Lung (tissue), 12 donors: ENCODE measurements around the gene SPATS2L. TPM values are rescaled to one million over a fixed set of nuclear protein-coding genes. Genes with fewer than 3 reads are reported as not detected.

ENCODE experiments used
- ATAC-seq: fragments of 200-7000 bp; cut with Tn5 transposase; one replicate; pipeline ENCODE4 v1.9.1; 2020; ENCODE audit warnings: moderate number of reproducible peaks; ENCODE audit not compliant: insufficient read depth, low FRiP score
- DNase-seq, 3 donors: peaks; one replicate each; pipeline ENCODE4 v3.0.0-alpha.2; 2013 to 2017
- H3K27ac ChIP-seq, 2 donors: one replicate each; pipeline ENCODE4 v1.5.1; 2013; ENCODE audit warnings: mild to moderate bottlenecking in 2 of 2, moderate library complexity in 2 of 2, control low read depth in 1 of 2, inconsistent platforms in 1 of 2, low read depth in 1 of 2, low read length in 1 of 2
- H3K27me3 ChIP-seq, 3 donors: one replicate each; pipeline ENCODE4 v1.5.1; 2013; ENCODE audit warnings: low read length in 2 of 3; ENCODE audit not compliant: control insufficient read depth in 3 of 3, insufficient read depth in 3 of 3
- H3K36me3 ChIP-seq, 4 donors: one replicate each; pipeline ENCODE4 v1.5.1; 2013; ENCODE audit warnings: low read length in 4 of 4, mild to moderate bottlenecking in 1 of 4, moderate library complexity in 1 of 4; ENCODE audit not compliant: control insufficient read depth in 4 of 4, insufficient read depth in 4 of 4
- H3K4me1 ChIP-seq, 5 donors: one replicate each; pipeline ENCODE4 v1.5.1; 2013; ENCODE audit warnings: low read length in 5 of 5, mild to moderate bottlenecking in 2 of 5, moderate library complexity in 1 of 5; ENCODE audit not compliant: control insufficient read depth in 5 of 5, insufficient read depth in 5 of 5
- H3K4me3 ChIP-seq: one replicate; pipeline ENCODE4 v1.5.1; 2013; ENCODE audit warnings: mild to moderate bottlenecking, control low read depth, moderate library complexity
- H3K9ac ChIP-seq, 2 donors: one replicate each; pipeline ENCODE4 v1.5.1; 2013; ENCODE audit warnings: low read length in 2 of 2, control low read depth in 1 of 2; ENCODE audit not compliant: insufficient read depth in 1 of 2
- H3K9me3 ChIP-seq, 4 donors: one replicate each; pipeline ENCODE4 v1.5.1; 2013; ENCODE audit warnings: low read length in 3 of 4, mild to moderate bottlenecking in 1 of 4, moderate library complexity in 1 of 4; ENCODE audit not compliant: control insufficient read depth in 4 of 4, insufficient read depth in 3 of 4
- CTCF ChIP-seq: IDR thresholded peaks from 2 replicates; pipeline ENCODE4 v1.5.1; 2012; ENCODE audit warnings: mild to moderate bottlenecking; ENCODE audit errors: control extremely low read depth, extremely low read depth
- WGBS, 2 donors: extraction: QIAGEN DNeasy Blood & Tissue Kit; methylation state at CpG; one replicate each; pipeline ENCODE4 v1.1.7; 2013; 5-methylcytosine and 5-hydroxymethylcytosine counted together
- polyA plus RNA-seq, 2 donors: library from polyadenylated mRNA; stranded (reverse); fragments of 200-250 nt; gene quantifications; one replicate each; pipeline ENCODE4 v1.2.1, GENCODE V29; 2013
- total RNA-seq, 2 donors: library from RNA; depleted of rRNA in 1 of 2; stranded (reverse); fragments of >200 nt in 1 of 2; gene quantifications; one replicate each; pipeline ENCODE4 v1.2.1, GENCODE V29; 2014 to 2021
- donor health status: control.
- donor health status: control.
- donor health status: Bipolar disorder and iron deficiency.
- donor health status: healthy.
- donor health status: DM: yes; HTN: yes; CAD: no.

The SPATS2L gene
- total and polyA plus RNA-seq, 4 donors = 30.5 to 96.8 (median 57.2) TPM

DNA sequence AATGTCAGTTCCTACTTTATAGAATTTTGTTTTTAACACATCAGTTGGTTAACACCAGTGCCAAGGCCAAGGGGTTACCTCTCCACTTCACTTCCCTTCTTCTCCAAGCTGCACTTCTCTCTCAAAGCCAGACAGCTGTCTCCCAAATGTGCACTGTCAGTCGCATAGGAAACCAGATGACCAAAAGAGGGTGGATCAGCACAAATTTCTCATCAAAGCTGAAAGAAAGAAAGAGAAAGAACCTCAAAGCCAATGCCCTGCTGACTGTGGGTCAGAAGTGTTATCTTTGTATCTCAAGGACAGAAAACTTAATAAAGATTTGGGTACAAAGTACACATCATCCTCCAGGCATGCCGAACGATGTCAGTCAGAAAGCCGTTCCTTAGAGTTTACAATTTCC lies 32.2 kb downstream of the SPATS2L start:
- 21 to 55% methylated on average over 4 of the region's 4 CpGs for WGBS, 2 donors
- no peak overlapping the region for H3K4me3 ChIP-seq
- H3K4me1 ChIP-seq = peaks cover 11 to 38% (median 17%) of the 10 kb centered on the region in 5 donors
- no peak overlapping the region for H3K9ac ChIP-seq
- H3K36me3 ChIP-seq = no peaks in the 10 kb centered on the region
- ATAC-seq (no peak), DNase-seq (no peak)
- TF ChIP-seq CTCF = no peak
- H3K27ac ChIP-seq = no peak overlapping the region
- H3K9me3 ChIP-seq = no peaks in the 10 kb centered on the region
- H3K27me3 ChIP-seq = no peaks in the 10 kb centered on the region

GRCh38 chr2:200340508-200341224 lies 34.2 kb downstream of the SPATS2L start:
- H3K27ac ChIP-seq = no peak overlapping the region
- H3K4me1 ChIP-seq = peaks cover 7 to 38% (median 17%) of the 10 kb centered on the region in 5 donors
- 84 to 89% methylated on average over 6 of the region's 6 CpGs for WGBS, 2 donors
- no peak for DNase-seq
- H3K9ac ChIP-seq = no peak overlapping the region
- H3K27me3 ChIP-seq = no peaks in the 10 kb centered on the region
- ATAC-seq = no peak
- TF ChIP-seq CTCF = no peak
- H3K4me3 ChIP-seq = no peak overlapping the region
- H3K36me3 ChIP-seq = no peaks in the 10 kb centered on the region
- peaks cover 0 to 3% (median 0%) of the 10 kb centered on the region in 4 donors for H3K9me3 ChIP-seq

DNA sequence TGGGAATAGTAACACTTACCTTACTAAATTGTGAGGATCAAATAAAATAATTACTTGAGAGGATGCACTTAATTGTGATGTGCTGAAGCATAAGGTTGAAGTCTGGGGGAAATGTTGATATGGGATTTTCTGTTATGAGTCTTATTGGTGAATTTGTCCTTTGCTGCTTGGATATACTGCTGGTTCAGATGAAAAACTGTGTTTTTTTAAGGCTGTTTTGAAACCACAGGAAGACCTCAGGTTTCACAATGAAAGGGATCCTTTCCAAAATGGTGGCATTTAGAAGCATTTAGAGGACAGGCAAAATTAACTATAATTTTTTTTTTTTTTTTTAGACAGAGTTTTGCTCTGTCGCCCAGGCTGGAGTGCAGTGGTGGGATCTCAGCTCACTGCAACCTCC lies 34.9 kb downstream of the SPATS2L start:
- Histone ChIP-seq H3K27ac (no peak overlapping the region), H3K4me1 (peaks cover 6 to 35% (median 17%) of the 10 kb centered on the region in 5 donors), H3K9me3 (peaks cover 0 to 3% (median 0%) of the 10 kb centered on the region in 4 donors), H3K9ac (no peak overlapping the region), H3K4me3 (no peak overlapping the region), H3K27me3 (no peaks in the 10 kb centered on the region), H3K36me3 (no peaks in the 10 kb centered on the region)
- ATAC-seq = no peak
- no peak for DNase-seq
- TF ChIP-seq CTCF = no peak
- WGBS, 2 donors = 82 to 95% methylated on average over 1 of the region's 1 CpG
